Activated CD4-positive, alpha-beta T cell treated with anti-CD3 and anti-CD28 coated beads, Interleukin-2, amount 50 U/mL, for 16 hours (primary cell): ENCODE data around the gene CCDC30.
"Not testable (repeated sequence)": the region's sequence is repeated elsewhere in the genome, so short reads cannot be mapped to it uniquely, and the experiment has no call there.

Experiments used
- DNase-seq: peaks from one replicate; pipeline ENCODE4 v3.0.0-alpha.2; 2020

CCDC30 gene

GRCh38 chr1:42660907-42661500, 197.9 kb downstream of the CCDC30 start:
- peak; percentile 70 for DNase-seq

GRCh38 chr1:42669936-42670335, 206.8 kb downstream of the CCDC30 start:
- no peak for DNase-seq

GRCh38 chr1:42670425-42670824, 207.3 kb downstream of the CCDC30 start:
- no peak for DNase-seq

- DNase-seq, result no peak
Observed at GRCh38 chr1:42674214-42674613, 211.1 kb downstream of the CCDC30 start.

DNA sequence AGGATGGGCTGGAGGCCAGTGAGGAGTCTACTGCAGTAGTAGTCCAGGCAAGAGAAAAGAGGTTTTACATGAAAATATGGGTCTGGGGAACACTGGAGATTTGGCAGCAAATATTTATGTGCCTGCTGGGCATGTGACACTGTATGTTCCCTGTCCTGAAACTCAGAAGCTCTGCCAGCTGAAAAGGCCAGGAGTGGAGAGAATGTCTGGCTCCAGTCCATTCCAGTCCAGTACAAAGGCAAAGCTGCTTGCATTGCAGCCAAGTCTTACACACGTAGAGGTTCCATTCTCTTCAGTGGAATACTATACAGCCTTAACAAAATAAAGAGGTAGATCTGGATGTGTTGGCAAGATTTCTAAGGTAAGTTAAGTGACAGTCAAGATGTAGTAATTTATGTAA, 211.6 kb downstream of the CCDC30 start:
- DNase-seq, result no peak

- no peak for DNase-seq
Observed at GRCh38 chr1:42675467-42675866, 212.4 kb downstream of the CCDC30 start.

DNA sequence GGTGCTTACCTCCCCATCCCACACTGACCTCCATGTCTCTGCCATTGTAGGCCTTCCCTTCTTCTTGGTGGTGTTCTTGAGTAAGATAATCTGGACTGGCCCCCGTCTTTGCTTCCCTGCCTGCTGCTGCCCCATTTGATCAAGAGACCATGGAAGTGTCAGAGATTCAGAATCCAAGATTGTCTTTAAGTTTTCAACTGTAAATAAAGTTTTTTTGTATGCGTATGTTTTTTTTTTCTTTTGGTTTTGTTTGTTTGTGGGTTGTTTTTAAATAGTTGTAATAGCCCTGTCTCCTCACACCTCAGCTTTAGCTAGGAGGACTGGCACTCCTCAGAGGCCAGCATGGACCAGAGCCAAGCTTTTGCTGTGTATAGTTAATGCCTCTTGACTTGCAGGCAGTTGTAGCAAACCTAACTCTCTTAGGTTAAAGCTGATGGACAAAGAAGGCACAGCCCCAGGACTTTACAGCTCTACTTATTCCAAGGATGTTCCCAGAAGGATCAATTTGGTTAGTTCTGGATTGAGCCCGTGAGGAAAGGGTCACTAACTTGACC, 213.5 kb downstream of the CCDC30 start:
- DNase-seq, result no peak

- no peak for DNase-seq
Observed at GRCh38 chr1:42679364-42679983, 216.4 kb downstream of the CCDC30 start.

DNA sequence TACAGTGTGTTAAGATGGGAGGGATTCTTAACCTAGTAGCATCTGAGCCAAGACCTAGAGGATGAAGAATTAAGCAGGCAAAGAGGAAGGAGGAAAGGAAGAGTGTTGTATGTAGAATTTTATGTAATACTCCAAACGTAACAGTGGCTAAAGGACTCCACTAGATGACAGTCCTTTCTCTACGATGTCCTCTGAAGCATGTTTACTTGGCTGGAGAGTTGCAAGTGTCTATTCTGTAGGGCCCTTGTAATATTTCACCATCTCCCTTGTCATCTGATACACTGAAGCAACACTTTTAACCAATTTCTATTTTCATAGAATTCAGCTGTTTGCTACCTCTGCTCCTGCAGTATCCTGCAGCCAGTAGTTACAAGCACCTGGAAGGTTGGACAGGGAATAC, 217.0 kb downstream of the CCDC30 start:
- DNase-seq, result no peak

GRCh38 chr1:42680921-42681683, 218.0 kb downstream of the CCDC30 start:
- DNase-seq, result peak; percentile 39

DNA sequence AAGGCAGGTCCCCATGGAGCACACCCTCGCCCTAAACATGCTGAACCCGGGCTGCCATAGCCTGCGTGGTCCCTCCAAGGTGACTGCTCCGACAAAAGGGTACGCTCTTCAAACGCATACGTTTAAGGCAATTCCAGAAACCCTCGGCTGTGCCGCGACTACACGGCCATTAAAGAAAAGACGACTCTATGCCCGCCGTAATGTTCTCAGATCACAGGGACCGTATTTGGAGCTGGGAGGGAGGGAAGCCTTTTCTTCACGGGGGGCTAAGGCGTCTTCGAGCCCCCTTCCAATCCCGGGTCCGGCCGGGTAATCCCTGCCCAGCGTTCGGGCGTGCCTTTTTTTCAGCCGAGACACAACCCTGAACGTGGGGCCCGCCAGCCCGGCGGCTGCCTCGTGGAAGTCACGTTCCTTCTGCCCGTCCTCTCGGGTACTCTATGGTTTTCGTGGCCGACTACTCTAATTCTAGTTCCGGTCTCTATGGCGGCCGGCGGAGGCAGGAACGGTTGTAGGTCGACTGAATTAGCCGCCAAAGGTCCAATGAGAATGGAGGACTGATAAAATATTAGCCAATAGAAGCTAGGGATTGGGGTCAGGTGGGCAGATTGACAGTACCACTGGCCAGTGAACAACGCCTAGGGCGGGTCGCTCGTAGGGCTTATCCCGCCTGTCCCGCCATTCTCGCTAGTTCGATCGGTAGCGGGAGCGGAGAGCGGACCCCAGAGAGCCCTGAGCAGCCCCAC, 218.8 kb downstream of the CCDC30 start, which contains the start of gene YBX1:
Gene YBX1, plus strand, starts transcription at position 678 of the 743 bp plus-strand sequence. CDS start 148 bp downstream, outside the sequence.
- peak; percentile 99 for DNase-seq

DNA sequence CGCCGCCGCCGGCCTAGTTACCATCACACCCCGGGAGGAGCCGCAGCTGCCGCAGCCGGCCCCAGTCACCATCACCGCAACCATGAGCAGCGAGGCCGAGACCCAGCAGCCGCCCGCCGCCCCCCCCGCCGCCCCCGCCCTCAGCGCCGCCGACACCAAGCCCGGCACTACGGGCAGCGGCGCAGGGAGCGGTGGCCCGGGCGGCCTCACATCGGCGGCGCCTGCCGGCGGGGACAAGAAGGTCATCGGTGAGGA, 219.3 kb downstream of the CCDC30 start:
- not testable (repeated sequence) for DNase-seq

GRCh38 chr1:42682739-42683531, 219.8 kb downstream of the CCDC30 start:
- DNase-seq, result peak; percentile 72

- peak; percentile 61 for DNase-seq
Observed at GRCh38 chr1:42684139-42684538, 221.1 kb downstream of the CCDC30 start.

- no peak for DNase-seq
Observed at GRCh38 chr1:42686418-42686817, 223.3 kb downstream of the CCDC30 start.

GRCh38 chr1:42689912-42690311, 226.8 kb downstream of the CCDC30 start:
- DNase-seq, result no peak

DNA sequence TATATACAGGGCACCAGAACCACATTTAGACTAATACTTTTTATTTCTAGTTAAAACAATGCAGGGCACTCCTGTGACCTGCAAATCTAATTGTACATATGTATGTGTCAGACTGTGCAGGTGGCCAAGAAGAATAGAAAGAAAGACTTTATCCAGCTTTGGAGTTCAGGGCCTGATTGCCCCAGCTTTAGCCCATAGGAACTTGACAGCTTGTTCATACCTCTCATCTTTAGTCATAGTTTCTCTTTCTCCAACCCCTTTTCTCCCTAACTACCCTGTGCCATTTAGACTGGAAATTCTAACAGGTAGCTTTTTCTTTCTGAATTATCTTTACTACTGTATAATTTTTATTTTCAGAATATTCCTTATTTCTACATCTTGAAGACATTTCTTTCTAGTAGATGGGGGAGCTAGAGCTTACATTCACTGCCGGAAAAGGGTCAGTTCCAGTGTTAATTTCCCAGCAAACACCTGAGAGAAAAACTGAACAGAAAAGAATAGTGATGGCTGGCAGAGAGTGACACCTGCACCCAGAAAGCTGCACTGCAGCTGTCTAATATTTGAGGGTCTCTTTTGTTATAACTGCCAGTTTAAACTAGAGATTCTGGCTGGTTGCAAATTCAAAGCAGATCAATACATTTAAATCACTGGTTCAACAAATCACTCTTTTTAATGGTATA, 227.5 kb downstream of the CCDC30 start:
- peak; percentile 23 for DNase-seq

GRCh38 chr1:42691157-42691498, 228.0 kb downstream of the CCDC30 start:
- DNase-seq, result no peak

DNA sequence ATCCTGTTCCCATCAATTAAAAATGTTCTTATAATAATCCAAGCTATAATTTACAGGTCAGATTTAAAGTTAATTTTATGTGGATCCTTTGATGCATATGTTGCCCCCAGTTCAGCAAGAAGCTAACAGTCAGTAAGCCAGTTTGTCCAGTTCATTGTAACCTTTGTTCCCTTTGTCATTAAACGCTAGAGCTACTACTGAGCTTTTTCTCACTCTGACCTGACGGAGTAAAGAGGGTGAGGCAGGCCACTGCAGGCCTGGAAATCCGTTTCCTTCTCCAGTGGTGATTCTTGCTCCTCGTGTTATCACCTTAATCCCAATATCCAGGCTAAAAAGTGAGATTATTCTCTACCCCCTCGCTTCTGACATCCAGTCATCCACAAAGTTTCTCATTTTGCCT, 229.4 kb downstream of the CCDC30 start:
- DNase-seq, result no peak

- DNase-seq, result no peak
Observed at GRCh38 chr1:42692911-42693310, 229.8 kb downstream of the CCDC30 start.

- no peak for DNase-seq
Observed at GRCh38 chr1:42698081-42698813, 235.2 kb downstream of the CCDC30 start.
